HFFc6 (cell line): Measurements from ENCODE around the gene PRKCH. TPM values are rescaled to one million over a fixed set of nuclear protein-coding genes. Genes with fewer than 3 reads are reported as not detected.

Experiments used
- DNase-seq: peaks from one replicate; pipeline ENCODE4 v3.0.0-alpha.2; 2018
- H3K27ac Mint-ChIP-seq: 2 replicates; pipeline ENCODE4 v1.8.0; 2020; ENCODE audit warnings: mild to moderate bottlenecking, mixed read lengths
- H3K27me3 Mint-ChIP-seq: 2 replicates; pipeline ENCODE4 v1.8.0; 2021; ENCODE audit warnings: mild to moderate bottlenecking, moderate library complexity, mixed read lengths; ENCODE audit not compliant: insufficient read depth
- H3K36me3 Mint-ChIP-seq: 2 replicates; pipeline ENCODE4 v1.8.0; 2021; ENCODE audit warnings: low read depth, mixed read lengths
- H3K4me1 Mint-ChIP-seq: 2 replicates; pipeline ENCODE4 v1.8.0; 2020; ENCODE audit warnings: low read depth, mixed read lengths
- H3K4me3 Mint-ChIP-seq: 2 replicates; pipeline ENCODE4 v1.8.0; 2020; ENCODE audit warnings: mild to moderate bottlenecking, moderate library complexity, mixed read lengths
- H3K9me3 Mint-ChIP-seq: 2 replicates; pipeline ENCODE4 v1.8.0; 2020; ENCODE audit warnings: mild to moderate bottlenecking, mixed read lengths
- total RNA-seq, 6 experiments: library from RNA; stranded (reverse); fragmentation: NEBNext Ultra II Directional; extraction: Animal tissue kit (Norgen Biotek cat#: 25700); gene quantifications; 2 replicates in 1 of 6; 3 replicates in 5 of 6; pipeline ENCODE4 v1.2.3, GENCODE V29; 2021
- TF ChIP-seq, protein P1 (sequence below): fragments of 200-600 bp; sonication (generic); IDR thresholded peaks from 2 replicates; pipeline ENCODE4 v1.5.0; 2021; ENCODE audit warnings: antibody characterized with exemption, mild to moderate bottlenecking

PRKCH gene
- total RNA-seq, 6 experiments from 2014 or later = 0.17 to 1.2 (median 0.35) TPM

DNA sequence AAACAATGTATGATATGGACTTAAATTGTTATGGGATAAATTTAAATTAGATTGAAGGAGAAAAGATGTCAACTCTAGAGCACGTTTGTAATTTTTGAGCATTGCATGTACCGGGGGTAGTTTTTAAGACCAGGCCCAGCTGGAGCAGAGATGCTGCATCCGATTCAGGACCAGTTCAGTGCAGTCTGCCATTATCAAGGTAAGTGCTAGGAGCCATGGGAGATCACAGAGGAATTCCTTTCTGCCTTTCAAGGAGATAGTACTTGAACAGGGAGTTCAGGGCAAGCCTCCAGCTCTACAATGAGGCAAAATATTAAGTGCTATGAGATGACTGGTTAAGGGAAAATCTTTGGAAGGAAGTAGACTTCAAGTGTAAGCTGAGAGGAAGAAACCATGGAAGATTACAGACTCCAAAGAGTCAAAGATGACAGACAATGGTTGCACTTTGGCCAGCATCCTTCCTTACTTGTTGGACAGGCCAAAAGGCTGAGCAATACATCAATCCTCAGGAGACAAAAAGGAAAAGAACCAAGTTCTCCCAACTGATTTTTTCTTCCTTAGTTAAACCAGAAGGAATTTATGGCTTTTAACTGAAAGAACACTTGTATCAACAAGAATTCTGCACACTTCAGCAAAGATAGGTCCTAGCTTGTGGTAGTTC lies 260.7 kb downstream of the PRKCH start:
- Mint-ChIP-seq H3K27me3 (peaks cover 1% of the 10 kb centered on the region; the same call in 1 of the 2 replicates), H3K36me3 (no peaks in the 10 kb centered on the region), H3K4me3 (no peak overlapping the region), H3K9me3 (no peaks in the 10 kb centered on the region), H3K4me1 (peaks cover 64% of the 10 kb centered on the region), H3K27ac (peak overlapping the region; percentile 62)
- DNase-seq = no peak
- TF ChIP-seq, protein P1, sequence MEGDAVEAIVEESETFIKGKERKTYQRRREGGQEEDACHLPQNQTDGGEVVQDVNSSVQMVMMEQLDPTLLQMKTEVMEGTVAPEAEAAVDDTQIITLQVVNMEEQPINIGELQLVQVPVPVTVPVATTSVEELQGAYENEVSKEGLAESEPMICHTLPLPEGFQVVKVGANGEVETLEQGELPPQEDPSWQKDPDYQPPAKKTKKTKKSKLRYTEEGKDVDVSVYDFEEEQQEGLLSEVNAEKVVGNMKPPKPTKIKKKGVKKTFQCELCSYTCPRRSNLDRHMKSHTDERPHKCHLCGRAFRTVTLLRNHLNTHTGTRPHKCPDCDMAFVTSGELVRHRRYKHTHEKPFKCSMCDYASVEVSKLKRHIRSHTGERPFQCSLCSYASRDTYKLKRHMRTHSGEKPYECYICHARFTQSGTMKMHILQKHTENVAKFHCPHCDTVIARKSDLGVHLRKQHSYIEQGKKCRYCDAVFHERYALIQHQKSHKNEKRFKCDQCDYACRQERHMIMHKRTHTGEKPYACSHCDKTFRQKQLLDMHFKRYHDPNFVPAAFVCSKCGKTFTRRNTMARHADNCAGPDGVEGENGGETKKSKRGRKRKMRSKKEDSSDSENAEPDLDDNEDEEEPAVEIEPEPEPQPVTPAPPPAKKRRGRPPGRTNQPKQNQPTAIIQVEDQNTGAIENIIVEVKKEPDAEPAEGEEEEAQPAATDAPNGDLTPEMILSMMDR = no peak

- peaks cover 1% of the 10 kb centered on the region; the same call in 1 of the 2 replicates for H3K27me3 Mint-ChIP-seq
- DNase-seq = no peak
- peak overlapping the region; percentile 49 for H3K27ac Mint-ChIP-seq
- no peaks in the 10 kb centered on the region for H3K36me3 Mint-ChIP-seq
- no peak overlapping the region for H3K4me3 Mint-ChIP-seq
- peaks cover 64% of the 10 kb centered on the region for H3K4me1 Mint-ChIP-seq
- H3K9me3 Mint-ChIP-seq = no peaks in the 10 kb centered on the region
- TF ChIP-seq, protein P1 = no peak
These were observed 261.4 kb downstream of the PRKCH start for GRCh38 chr14:61582815-61583214.

DNA sequence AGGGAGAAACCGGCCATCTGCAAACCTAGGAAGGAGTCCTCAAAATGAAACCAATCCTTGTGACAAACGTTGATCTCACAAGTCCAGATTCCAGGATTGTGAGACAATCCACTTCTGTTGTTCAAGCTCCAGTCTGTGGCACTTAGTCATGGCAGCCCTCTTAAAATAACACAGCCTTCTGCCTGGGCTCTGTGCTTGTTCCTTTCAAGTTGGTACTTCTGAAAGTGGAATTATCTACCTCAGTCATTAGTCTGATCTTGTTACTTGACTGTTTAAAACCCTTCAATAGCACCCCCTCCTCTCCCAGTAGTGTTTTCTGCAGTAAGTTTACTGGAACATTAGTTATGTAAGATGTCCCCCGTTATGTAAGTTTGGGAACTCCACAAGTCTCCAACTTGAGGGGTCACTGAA lies 263.0 kb downstream of the PRKCH start:
- TF ChIP-seq, protein P1 = no peak
- peaks cover 1% of the 10 kb centered on the region; the same call in 1 of the 2 replicates for H3K27me3 Mint-ChIP-seq
- peak; percentile 76 for DNase-seq
- H3K4me1 Mint-ChIP-seq = peaks cover 75% of the 10 kb centered on the region
- H3K9me3 Mint-ChIP-seq = no peaks in the 10 kb centered on the region
- H3K4me3 Mint-ChIP-seq = peak overlapping the region; percentile 64
- peak overlapping the region; percentile 92 for H3K27ac Mint-ChIP-seq
- no peaks in the 10 kb centered on the region for H3K36me3 Mint-ChIP-seq

DNA sequence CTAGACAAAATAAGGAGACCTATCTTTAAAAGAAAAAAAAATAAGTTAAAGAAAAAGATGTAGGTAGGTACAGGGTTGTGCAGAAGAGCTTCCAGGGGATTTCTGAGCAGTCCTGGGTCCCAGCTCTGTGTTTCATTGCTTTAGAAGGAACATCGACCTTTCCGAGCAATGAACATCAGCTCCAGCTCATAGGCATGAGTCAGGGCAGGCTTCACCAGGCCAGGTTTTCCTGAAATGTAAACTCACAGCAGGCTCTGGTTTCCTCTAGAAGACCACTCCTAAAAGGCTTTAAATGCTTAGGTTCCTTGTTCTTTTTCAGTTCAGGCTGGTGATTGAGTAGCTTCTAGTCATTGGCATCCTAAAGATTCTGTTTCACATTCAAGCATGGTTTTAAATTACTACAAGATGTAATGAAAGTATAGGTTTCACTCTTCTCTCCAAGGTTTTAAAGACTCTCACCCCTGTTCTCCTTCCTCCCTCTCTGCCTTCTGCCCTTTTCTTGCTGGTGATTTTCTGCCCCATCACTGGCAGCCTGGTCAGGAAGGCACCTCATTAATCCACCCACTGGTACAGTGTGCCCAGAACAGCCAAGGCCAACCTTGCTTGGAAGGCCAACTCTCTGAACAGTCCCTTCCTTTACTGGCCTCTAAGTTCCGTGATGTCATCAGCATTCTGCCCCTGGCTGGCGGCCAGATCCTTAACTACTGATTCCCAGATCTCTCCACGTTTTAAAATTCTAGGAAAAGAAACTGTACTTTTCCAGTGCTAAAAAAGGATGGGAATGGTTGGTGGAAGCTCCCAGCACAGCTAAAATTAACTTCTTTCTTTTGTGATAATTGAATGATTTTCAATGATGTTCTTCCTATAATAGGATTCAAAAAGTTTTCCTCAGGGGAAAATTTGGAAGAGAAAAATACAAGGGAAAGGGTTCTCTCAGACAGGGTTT lies 264.5 kb downstream of the PRKCH start:
- peak overlapping the region; percentile 66 for H3K4me3 Mint-ChIP-seq
- peak; percentile 58 for DNase-seq
- H3K27me3 Mint-ChIP-seq = peaks cover 1% of the 10 kb centered on the region; the same call in 1 of the 2 replicates
- H3K27ac Mint-ChIP-seq = peak overlapping the region; percentile 98
- H3K36me3 Mint-ChIP-seq = no peaks in the 10 kb centered on the region
- H3K4me1 Mint-ChIP-seq = peaks cover 75% of the 10 kb centered on the region
- no peaks in the 10 kb centered on the region for H3K9me3 Mint-ChIP-seq
- TF ChIP-seq, protein P1 = no peak

GRCh38 chr14:61586544-61587055 lies 265.2 kb downstream of the PRKCH start:
- DNase-seq = no peak
- Mint-ChIP-seq H3K36me3 (no peaks in the 10 kb centered on the region), H3K27me3 (peaks cover 1% of the 10 kb centered on the region; the same call in 1 of the 2 replicates), H3K9me3 (no peaks in the 10 kb centered on the region), H3K27ac (peak overlapping the region; percentile 98), H3K4me1 (peaks cover 72% of the 10 kb centered on the region), H3K4me3 (peak overlapping the region; percentile 66)
- TF ChIP-seq, protein P1 = no peak
